D721Med (cell line): ENCODE results near the gene EPB41L4A.

Source experiments
- DNase-seq: peaks from one replicate; pipeline ENCODE4 v3.0.0; 2011; ENCODE audit warnings: low spot score; ENCODE audit not compliant: insufficient read length
- FAIRE-seq: peaks from 2 replicates; lab custom pipeline; 2011; peaks lifted over from hg19 to GRCh38; lab: Jason Lieb, UNC
- TF ChIP-seq, protein P1 (sequence below): IDR thresholded peaks from 2 replicates; pipeline ENCODE4 v1.5.1; 2012; ENCODE audit warnings: mild to moderate bottlenecking, control low read depth; ENCODE audit not compliant: insufficient read depth; ENCODE audit errors: missing control alignments

Gene EPB41L4A

DNA sequence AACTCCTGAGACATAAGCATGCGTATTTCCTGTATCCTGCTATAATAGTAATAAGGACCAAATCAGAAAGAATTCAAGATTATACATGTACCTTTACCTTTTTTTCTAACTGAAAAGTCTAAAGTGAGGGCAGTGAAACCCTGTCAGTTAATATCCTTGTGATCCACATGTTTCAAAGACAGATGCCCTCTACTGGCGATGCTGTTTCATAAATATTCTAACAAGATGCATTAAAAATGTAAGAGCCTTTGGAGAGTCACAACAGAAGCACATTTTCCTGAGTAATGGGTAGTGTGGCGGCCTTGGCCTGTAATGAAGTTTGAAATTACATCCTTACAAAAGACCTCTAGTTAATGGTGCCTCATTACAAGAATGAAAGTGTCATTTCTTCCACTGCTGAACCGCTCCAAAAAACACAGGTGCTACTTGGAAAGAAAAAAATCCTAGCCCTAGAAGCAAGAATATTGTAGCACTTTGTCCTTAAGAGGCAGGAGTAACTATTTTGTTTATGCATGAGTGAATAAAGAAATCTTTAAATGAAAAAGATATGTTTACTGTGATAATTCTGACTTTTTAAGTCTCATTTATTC, 232.6 kb downstream of the EPB41L4A start:
- FAIRE-seq (peak; percentile 82), DNase-seq (no peak)
- TF ChIP-seq, protein P1, sequence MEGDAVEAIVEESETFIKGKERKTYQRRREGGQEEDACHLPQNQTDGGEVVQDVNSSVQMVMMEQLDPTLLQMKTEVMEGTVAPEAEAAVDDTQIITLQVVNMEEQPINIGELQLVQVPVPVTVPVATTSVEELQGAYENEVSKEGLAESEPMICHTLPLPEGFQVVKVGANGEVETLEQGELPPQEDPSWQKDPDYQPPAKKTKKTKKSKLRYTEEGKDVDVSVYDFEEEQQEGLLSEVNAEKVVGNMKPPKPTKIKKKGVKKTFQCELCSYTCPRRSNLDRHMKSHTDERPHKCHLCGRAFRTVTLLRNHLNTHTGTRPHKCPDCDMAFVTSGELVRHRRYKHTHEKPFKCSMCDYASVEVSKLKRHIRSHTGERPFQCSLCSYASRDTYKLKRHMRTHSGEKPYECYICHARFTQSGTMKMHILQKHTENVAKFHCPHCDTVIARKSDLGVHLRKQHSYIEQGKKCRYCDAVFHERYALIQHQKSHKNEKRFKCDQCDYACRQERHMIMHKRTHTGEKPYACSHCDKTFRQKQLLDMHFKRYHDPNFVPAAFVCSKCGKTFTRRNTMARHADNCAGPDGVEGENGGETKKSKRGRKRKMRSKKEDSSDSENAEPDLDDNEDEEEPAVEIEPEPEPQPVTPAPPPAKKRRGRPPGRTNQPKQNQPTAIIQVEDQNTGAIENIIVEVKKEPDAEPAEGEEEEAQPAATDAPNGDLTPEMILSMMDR, result peak; percentile 81

DNA sequence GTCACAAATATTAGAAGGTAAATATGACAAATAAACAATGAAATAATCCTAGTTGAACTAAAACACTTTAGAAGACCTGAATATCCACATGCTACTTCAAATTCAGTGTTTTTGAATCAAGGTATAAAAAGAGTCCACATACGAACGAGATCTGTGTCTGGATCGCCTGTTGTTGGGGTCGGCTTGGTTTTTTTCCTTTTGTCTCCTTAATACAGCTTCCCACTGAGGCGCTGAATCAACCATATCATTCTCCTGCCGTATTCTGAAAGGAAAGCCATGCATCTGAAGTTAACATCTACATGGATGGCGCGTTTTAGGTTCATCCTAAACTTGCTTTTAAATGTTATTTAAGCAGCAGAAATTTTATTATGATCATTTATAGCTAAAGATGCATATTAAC, 235.2 kb downstream of the EPB41L4A start:
- FAIRE-seq (no peak), DNase-seq (no peak)
- TF ChIP-seq, protein P1, result no peak

DNA sequence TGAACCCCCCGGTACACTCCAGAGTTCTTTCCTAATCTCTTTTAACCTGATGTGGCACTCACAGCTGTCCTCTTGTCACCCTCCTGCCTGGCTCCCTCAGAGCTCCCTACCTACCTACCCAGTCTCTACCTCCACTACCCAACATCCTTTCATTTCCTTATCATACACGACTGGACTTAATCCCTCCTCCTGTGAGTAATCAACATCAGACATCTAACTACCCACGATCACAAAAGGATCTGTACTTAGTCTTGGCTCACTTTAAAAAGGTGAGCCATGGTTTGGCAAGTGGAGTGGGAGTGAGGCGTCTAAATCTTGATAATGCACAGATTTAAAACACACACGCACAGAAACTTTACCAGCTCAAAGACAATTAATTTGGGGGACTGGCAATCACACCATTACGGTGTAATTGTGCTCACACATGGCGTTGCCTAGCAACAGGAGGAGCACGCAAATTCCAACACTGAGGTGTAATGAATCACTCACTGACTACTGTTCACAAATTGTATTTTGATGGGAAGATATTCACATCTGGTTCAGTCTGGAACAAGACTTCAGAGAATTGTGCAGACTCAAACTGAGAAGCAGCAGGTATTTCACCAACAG, 235.9 kb downstream of the EPB41L4A start:
- DNase-seq (no peak), FAIRE-seq (no peak)
- TF ChIP-seq, protein P1, result no peak

DNA sequence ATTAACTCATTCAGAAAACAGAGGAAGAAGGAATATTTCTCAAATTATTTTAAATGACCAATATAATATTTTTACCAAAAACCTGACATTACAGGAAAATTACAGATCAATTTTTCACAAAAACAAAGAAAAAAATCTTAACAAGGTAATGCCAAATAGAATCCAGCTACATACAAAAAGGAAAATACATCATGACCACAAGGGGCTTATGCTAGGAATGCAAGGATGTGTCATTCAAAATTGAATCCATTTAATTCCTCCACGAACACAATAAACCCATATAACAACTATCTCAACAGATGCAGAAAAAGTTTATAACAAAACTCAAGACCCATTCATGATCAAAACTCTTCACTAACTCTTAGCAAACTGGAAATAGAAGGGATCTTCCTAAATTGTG, 239.8 kb downstream of the EPB41L4A start:
- no peak for FAIRE-seq
- TF ChIP-seq, protein P1, result no peak

DNA sequence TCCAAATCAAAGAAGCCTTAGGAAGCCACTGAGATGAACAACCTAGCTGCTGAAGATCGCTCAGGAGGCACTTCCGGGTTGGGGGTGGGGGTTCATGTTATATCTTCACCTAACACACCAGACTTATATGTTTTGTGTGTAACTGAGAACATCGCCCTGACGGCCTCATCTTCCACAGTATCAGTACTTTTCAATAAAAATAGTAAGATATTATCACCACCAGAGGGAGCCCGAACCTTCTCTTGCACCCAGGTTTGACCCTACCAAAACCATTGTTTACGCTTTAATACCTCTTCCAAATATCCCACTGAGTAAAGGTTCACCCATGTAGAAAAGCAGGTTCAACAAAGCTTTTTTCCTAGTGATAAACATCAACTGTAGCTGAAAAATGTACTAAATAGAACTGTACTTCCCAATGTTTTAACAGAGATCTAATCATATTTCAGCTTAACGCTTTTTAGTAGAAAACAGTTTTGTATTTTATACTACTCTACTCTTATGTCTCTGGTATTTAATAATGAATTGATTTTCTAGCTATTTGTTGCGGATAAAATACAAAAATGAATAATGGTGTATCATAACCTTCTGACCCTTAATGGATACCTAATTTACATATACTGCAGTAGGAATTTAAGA, 244.0 kb downstream of the EPB41L4A start:
- FAIRE-seq, result peak; percentile 77
- DNase-seq, result no peak
- TF ChIP-seq, protein P1, result peak; percentile 53

More for the DNA sequence above, 239.8 kb downstream of the EPB41L4A start:
- no peak for DNase-seq

DNA sequence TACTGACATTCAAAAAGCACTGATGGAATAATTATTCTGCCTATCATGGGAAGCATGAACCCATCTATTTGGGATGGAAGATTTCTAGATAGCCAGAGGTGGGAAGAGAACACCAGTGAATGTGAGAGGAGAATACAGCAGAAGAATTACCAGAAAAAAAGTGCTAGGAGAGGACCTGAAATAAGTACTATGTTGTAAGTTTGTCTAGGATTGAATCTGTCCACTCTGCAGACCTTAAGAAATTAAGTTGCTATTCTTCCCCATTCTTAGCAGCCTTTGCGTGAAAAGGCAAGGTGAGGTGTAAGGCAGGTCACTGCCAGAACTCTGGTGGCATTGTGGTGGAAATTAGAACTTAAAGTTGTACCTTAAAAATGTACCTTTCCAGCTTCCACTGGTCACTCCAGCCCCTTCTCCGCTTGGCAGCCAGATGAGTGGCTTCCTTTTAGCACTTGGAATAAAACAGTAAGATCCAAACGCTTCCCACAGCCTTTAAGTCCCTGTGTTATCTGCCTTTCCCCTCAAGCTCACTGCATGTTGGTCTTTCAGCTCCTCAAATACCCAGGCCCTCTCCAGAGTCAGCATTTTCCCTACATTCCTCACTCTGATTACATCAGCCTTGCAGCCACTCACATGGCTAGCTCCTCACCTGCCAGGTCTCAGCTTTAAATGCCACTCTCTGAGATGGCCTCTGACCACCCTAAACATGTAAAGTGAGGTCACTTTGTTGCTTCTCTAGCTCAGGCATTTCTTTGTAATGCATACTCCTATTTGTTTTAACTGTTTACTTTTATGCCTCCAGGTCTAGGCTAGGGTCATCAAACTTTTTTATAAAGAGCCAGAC, 253.0 kb downstream of the EPB41L4A start:
- TF ChIP-seq, protein P1, result no peak
- no peak for DNase-seq

More for the DNA sequence above, 253.0 kb downstream of the EPB41L4A start:
- no peak for FAIRE-seq
